GM12892 (cell line): Measurements from ENCODE around the gene SMIM35.

Source experiments
- POLR2A ChIP-seq: IDR thresholded peaks from 2 replicates; pipeline ENCODE4 v1.6.1; 2011; ENCODE audit warnings: low read depth, low read length, control low read depth
- POLR2AphosphoS5 ChIP-seq: IDR thresholded peaks from 2 replicates; pipeline ENCODE4 v1.6.1; 2011; ENCODE audit warnings: low read depth, low read length, control low read depth

DNA sequence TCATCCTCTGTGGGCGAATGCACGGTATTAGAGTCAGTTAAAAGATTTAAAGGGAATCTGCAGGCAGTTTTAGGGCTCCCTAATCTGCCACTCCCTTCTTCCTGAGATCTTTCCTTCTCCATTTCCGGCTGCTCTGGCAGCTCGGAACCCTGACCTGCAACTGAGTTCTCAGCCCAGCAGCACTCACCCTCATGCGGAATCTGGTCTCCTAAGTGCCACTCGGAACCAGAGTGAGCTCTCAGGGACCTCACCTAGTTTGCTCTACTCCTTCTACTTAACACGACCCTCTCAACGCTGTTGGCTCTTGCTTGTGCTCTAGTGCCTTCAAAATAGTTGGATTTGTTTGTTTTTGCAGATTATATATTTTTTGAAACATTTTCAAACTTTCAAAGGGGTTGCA lies 119.9 kb downstream of the SMIM35 start:
- no peak for TF ChIP-seq POLR2A
- no peak for TF ChIP-seq POLR2AphosphoS5
